DMS53 (cell line): Measurements from ENCODE around the gene REPIN1.
A peak's percentile ranks its signal among the peaks of the same experiment; 100 is the strongest.

Source experiments
- DNase-seq: peaks from one replicate; lab custom pipeline; 2025; lab: John Stamatoyannopoulos, UW

Gene REPIN1

GRCh38 chr7:150407588-150408392, 39.2 kb downstream of the REPIN1 start:
- no peak for DNase-seq

GRCh38 chr7:150408393-150409299, 40.0 kb downstream of the REPIN1 start:
- DNase-seq: no peak

- no peak for DNase-seq
These were observed 40.8 kb downstream of the REPIN1 start for GRCh38 chr7:150409300-150410030.

- DNase-seq: no peak
These were observed 41.5 kb downstream of the REPIN1 start for GRCh38 chr7:150410131-150410530.

- no peak for DNase-seq
These were observed 42.2 kb downstream of the REPIN1 start for GRCh38 chr7:150410680-150411346.

- DNase-seq: no peak
These were observed 43.0 kb downstream of the REPIN1 start for GRCh38 chr7:150411606-150412005.

GRCh38 chr7:150412016-150412415, 43.4 kb downstream of the REPIN1 start:
- no peak for DNase-seq

- DNase-seq: no peak
These were observed 44.2 kb downstream of the REPIN1 start for GRCh38 chr7:150412518-150413488.

- DNase-seq: no peak
These were observed 45.0 kb downstream of the REPIN1 start for GRCh38 chr7:150413640-150414081.

GRCh38 chr7:150415161-150416153, 46.8 kb downstream of the REPIN1 start:
- peak; percentile 45 for DNase-seq

GRCh38 chr7:150417239-150417638, 48.6 kb downstream of the REPIN1 start:
- DNase-seq: no peak

- DNase-seq: no peak
These were observed 49.2 kb downstream of the REPIN1 start for GRCh38 chr7:150417863-150418262.

- no peak for DNase-seq
These were observed 51.6 kb downstream of the REPIN1 start for GRCh38 chr7:150420242-150420641.

- peak; percentile 93 for DNase-seq
These were observed 52.5 kb downstream of the REPIN1 start for GRCh38 chr7:150420987-150421674.

- no peak for DNase-seq
These were observed 53.2 kb downstream of the REPIN1 start for GRCh38 chr7:150421831-150422230.
